GM18870 (cell line): Measurements from ENCODE around the gene VAV2.

ENCODE experiments used
- ATAC-seq: cut with Tn5 transposase; IDR thresholded peaks from one replicate; pipeline ENCODE4 v1.9.1; 2021; ENCODE audit warnings: moderate library complexity; ENCODE audit not compliant: unreplicated experiment

VAV2 gene

GRCh38 chr9:133862585-133863256, 129.4 kb downstream of the VAV2 start:
- no peak for ATAC-seq

- ATAC-seq, result no peak
Measured at GRCh38 chr9:133861692-133862091, 130.4 kb downstream of the VAV2 start.

- ATAC-seq, result no peak
Measured at GRCh38 chr9:133861086-133861485, 131.0 kb downstream of the VAV2 start.

- no peak for ATAC-seq
Measured at GRCh38 chr9:133858771-133859170, 133.4 kb downstream of the VAV2 start.

GRCh38 chr9:133857639-133858038, 134.5 kb downstream of the VAV2 start:
- no peak for ATAC-seq

- ATAC-seq, result no peak
Measured at GRCh38 chr9:133856798-133857197, 135.3 kb downstream of the VAV2 start.

GRCh38 chr9:133855802-133856521, 136.2 kb downstream of the VAV2 start:
- ATAC-seq, result no peak

- no peak for ATAC-seq
Measured at GRCh38 chr9:133855371-133855770, 136.8 kb downstream of the VAV2 start.

GRCh38 chr9:133854765-133855164, 137.4 kb downstream of the VAV2 start:
- ATAC-seq, result no peak

- no peak for ATAC-seq
Measured at GRCh38 chr9:133854048-133854447, 138.1 kb downstream of the VAV2 start.

GRCh38 chr9:133853331-133853730, 138.8 kb downstream of the VAV2 start:
- no peak for ATAC-seq

GRCh38 chr9:133852431-133852830, 139.7 kb downstream of the VAV2 start:
- ATAC-seq, result no peak

GRCh38 chr9:133851693-133852092, 140.4 kb downstream of the VAV2 start:
- no peak for ATAC-seq

GRCh38 chr9:133850937-133851336, 141.2 kb downstream of the VAV2 start:
- no peak for ATAC-seq

- ATAC-seq, result no peak
Measured at GRCh38 chr9:133850161-133850560, 142.0 kb downstream of the VAV2 start.

GRCh38 chr9:133849110-133849670, 142.9 kb downstream of the VAV2 start:
- no peak for ATAC-seq

GRCh38 chr9:133848471-133849109, 143.5 kb downstream of the VAV2 start:
- no peak for ATAC-seq

GRCh38 chr9:133846483-133847090, 145.5 kb downstream of the VAV2 start:
- no peak for ATAC-seq

- ATAC-seq, result no peak
Measured at GRCh38 chr9:133845440-133845839, 146.7 kb downstream of the VAV2 start.

- ATAC-seq, result no peak
Measured at GRCh38 chr9:133844881-133845410, 147.2 kb downstream of the VAV2 start.

GRCh38 chr9:133844398-133844784, 147.7 kb downstream of the VAV2 start:
- no peak for ATAC-seq
